ENCODE measurements around the gene GUCA1A.

GRCh38 chr6:42125231-42125630 lies 47.9 kb upstream of the GUCA1A start:
- TF ChIP-seq CTCF (IDR thresholded peaks at IDR 0.05) (no peak), POLR2A (IDR thresholded peaks at IDR 0.05) (no peak)

All from thyroid gland (tissue), 4 donors.